ENCODE data around the gene STIP1. TPM values are rescaled to one million over a fixed set of nuclear protein-coding genes. Genes with fewer than 3 reads are reported as not detected.

Gene STIP1
- total and polyA plus RNA-seq, 2 of the 8 experiments (the other 6 are each of a cell fraction or from before 2014, with no cell fraction given), result 140 to 329 TPM

- FAIRE-seq, result no peak
- Histone ChIP-seq H3K18ac (ENCODE audit: extremely low read depth, low read length) (no peak overlapping the region), H3K36me3 (ENCODE audit: control insufficient read depth in 2 of 4, insufficient read depth in 4 of 4, low read length in 3 of 4) (peaks cover 0 to 5% (median 1%) of the 10 kb centered on the region in 4 experiments; a peak in 1 of 8 replicates), H3K79me1 (ENCODE audit: low read depth, low read length) (no peaks in the 10 kb centered on the region), H4K8ac (ENCODE audit: extremely low read depth, insufficient read depth, low read length) (no peak overlapping the region), H3K14ac (ENCODE audit: insufficient read length) (no peak overlapping the region), H3K9me3 (ENCODE audit: insufficient read depth in 2 of 2, low read depth in 1 of 2, low read length in 1 of 2) (no peaks in the 10 kb centered on the region), H3K56ac (replicated peaks; ENCODE audit: insufficient read length, low read depth, low read length) (no peak overlapping the region), H3K27me3 (replicated peaks in 1 of 4; ENCODE audit: control insufficient read depth in 3 of 4, extremely low read depth in 1 of 4, insufficient read depth in 3 of 4, low read length in 3 of 4) (peaks cover 0 to 6% (median 3%) of the 10 kb centered on the region in 4 experiments; a peak in 4 of 7 replicates), H3K9ac (replicated peaks in 1 of 4; ENCODE audit: extremely low read depth in 1 of 4, low read depth in 3 of 4, low read length in 3 of 4) (no peak overlapping the region), H3K4ac (replicated peaks; ENCODE audit: insufficient read length, low read depth, low read length) (no peak overlapping the region), H3K4me2 (ENCODE audit: insufficient read depth in 1 of 2, low read depth in 2 of 2, low read length in 2 of 2) (no peak overlapping the region), H2BK5ac (ENCODE audit: low read depth, low read length) (no peak overlapping the region), H2BK12ac (ENCODE audit: low read depth, low read length) (no peak overlapping the region), H3K4me3 (ENCODE audit: extremely low read depth in 1 of 4, insufficient read depth in 2 of 4, low read depth in 3 of 4, low read length in 4 of 4) (no peak overlapping the region), H2AK5ac (ENCODE audit: low read depth, low read length) (no peak overlapping the region), H3K27ac (ENCODE audit: low read depth, low read length) (no peak overlapping the region), H3K4me1 (replicated peaks in 1 of 4; ENCODE audit: control insufficient read depth in 3 of 4, insufficient read depth in 4 of 4, low read length in 3 of 4) (peaks cover 0 to 12% (median 6%) of the 10 kb centered on the region in 4 experiments; a peak in 6 of 7 replicates), H2AFZ (ENCODE audit: low read length) (no peak overlapping the region), H2BK120ac (replicated peaks; ENCODE audit: low read depth, low read length) (no peak overlapping the region), H4K91ac (replicated peaks; ENCODE audit: insufficient read length, low read length) (no peak overlapping the region), H3K23me2 (ENCODE audit: low read depth, low read length) (peaks cover 18% of the 10 kb centered on the region), H4K5ac (ENCODE audit: insufficient read length, low read depth, low read length) (no peak overlapping the region), H3K79me2 (ENCODE audit: control insufficient read depth in 1 of 2, insufficient read depth in 2 of 2, low read length in 2 of 2) (peaks cover 0 to 3% of the 10 kb centered on the region in 2 experiments; a peak in 1 of 4 replicates), H2BK20ac (ENCODE audit: low read length) (no peak overlapping the region), H2BK15ac (ENCODE audit: low read length) (no peak overlapping the region), H3K23ac (ENCODE audit: insufficient read length) (no peak overlapping the region), H4K20me1 (replicated peaks in 1 of 2; ENCODE audit: control insufficient read depth in 1 of 2, insufficient read depth in 2 of 2, low read length in 2 of 2) (peaks cover 0 to 8% of the 10 kb centered on the region in 2 experiments)
- CTCF ChIA-PET (ENCODE audit: partially characterized antibody), result interaction anchor here (0.6 to 8.6 kb wide), 11 partner anchors 9 to 1495 kb away, joined by 3 to 51 read pairs (median 6); partner anchors contain the start of genes FERMT3, NUDT22, PLCB3 and PPP1R14B
- POLR2A ChIA-PET (ENCODE audit: partially characterized antibody), result interaction anchor here (1.0 to 11.9 kb wide), 8 partner anchors 9 to 80 kb away, joined by 3 to 190 read pairs (median 4); partner anchors contain the start of genes FKBP2, PLCB3, PPP1R14B and PRDX5
- 94% methylated on average over 11 of the region's 12 CpGs; no CpG with 5 or more reads in 1 of the 2 experiments for WGBS, 2 experiments (ENCODE audit: extremely low coverage in 1 of 2, insufficient coverage in 1 of 2, insufficient read length in 1 of 2, insufficient replicate concordance in 2 of 2, low coverage in 1 of 2, low lambda C conversion rate in 2 of 2, missing lambda C conversion rate in 1 of 2)
- no peak for DNase-seq (ENCODE audit: low read depth in 1 of 2, low spot score in 2 of 2)
- TF ChIP-seq EGR1 (IDR thresholded peaks at IDR 0.05; ENCODE audit: borderline replicate concordance, low read depth, low read length) (no peak), NRF1 (IDR thresholded peaks at IDR 0.05; ENCODE audit: low read depth, low read length) (no peak), RFX5 (IDR thresholded peaks at IDR 0.05; ENCODE audit: borderline replicate concordance, low read depth, low read length) (no peak)
Measured at GRCh38 chr11:64237484-64237951, 51.5 kb downstream of the STIP1 start.

All from H1 (cell line).